NCI-H524 (cell line): ENCODE data around the gene RAC2.
A peak's percentile ranks its signal among the peaks of the same experiment; 100 is the strongest.
"Not testable (repeated sequence)": the region's sequence is repeated elsewhere in the genome, so short reads cannot be mapped to it uniquely, and the experiment has no call there.

Experiments
- DNase-seq, 2 experiments: peaks; one replicate each; lab custom pipeline; 2025; lab: John Stamatoyannopoulos, UW

Gene RAC2

GRCh38 chr22:37206118-37206840, 37.8 kb downstream of the RAC2 start:
- no peak for DNase-seq

DNA sequence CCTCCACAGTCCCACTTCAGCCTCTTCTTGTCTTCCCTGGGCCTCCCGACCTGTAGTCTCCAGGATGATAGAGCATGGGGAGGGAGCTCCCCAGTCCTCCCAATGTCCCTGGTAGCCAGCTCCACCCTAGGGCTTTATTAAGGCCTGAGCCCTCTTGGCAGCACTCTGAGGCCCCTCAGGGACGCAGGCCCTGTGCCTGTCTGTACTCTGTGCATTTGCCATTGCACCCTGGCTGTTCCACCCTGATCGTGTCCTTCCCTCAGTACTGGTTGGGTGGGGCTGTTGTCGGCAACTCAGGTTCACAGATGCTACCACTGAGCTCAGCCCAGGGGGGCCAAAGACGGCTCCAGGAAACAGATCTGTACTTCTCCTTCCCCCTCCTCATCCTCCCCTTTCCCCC, 39.0 kb downstream of the RAC2 start:
- DNase-seq, result no peak

DNA sequence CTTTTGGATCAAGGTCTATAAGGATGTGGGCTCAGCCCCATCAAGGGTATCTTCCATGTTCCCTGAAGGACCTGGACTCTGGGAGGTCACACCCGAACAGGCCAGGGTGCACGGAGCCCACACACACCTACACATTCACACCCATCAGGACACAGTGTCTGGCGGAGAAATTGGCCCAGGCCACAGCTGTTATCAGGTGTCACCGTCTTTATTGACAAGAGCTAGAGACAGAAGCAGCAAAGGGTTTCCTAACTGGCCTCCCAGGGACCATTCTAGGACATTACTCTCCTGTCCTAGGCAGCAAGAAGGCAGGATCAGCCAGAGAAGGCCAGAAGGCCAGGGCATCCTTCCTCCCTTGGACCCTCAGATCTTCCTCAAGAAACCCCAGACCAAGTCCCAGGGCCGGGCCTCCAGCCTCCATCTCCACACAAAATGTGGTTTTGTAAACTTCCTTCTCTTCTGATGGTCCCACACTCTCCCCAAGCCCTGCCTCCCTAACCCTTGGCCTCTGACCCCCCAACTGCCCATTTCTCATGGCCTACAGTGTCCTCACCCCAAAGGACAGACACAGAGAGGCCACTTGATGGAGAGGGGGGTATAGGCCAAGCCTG, 39.9 kb downstream of the RAC2 start:
- no peak for DNase-seq

DNA sequence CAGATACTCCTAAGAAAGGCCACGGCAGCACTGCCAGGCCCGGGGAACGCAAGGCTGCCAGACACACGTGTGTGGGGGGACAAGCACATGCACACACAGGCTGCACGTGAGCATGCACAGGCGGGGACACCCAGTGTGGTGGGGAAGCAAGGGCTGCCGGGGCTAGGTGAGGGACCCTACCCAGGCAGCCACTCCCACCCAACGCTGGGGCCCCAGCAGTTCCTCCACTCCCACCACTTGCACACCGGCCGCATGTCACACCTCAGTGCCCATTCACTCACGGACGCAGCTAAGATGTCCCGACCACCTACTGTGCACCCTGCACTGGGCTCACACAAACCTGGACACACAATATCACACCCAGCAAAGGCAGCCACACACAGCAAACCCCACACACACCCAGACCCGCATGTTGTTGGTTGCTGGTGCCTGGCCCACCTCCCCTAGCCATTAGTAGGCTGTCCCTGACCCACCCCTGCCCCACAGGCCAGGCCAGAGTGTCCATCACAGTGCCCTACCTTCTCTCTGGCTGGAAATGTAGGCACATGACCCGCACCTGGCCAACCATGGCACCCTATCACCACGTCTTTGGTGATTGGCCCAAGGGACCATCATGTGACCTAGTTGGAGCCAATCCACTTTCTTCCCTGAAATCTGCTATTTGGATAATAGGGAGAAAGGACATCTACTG, 40.6 kb downstream of the RAC2 start:
- DNase-seq, result no peak

GRCh38 chr22:37202716-37203115, 41.4 kb downstream of the RAC2 start:
- no peak for DNase-seq

DNA sequence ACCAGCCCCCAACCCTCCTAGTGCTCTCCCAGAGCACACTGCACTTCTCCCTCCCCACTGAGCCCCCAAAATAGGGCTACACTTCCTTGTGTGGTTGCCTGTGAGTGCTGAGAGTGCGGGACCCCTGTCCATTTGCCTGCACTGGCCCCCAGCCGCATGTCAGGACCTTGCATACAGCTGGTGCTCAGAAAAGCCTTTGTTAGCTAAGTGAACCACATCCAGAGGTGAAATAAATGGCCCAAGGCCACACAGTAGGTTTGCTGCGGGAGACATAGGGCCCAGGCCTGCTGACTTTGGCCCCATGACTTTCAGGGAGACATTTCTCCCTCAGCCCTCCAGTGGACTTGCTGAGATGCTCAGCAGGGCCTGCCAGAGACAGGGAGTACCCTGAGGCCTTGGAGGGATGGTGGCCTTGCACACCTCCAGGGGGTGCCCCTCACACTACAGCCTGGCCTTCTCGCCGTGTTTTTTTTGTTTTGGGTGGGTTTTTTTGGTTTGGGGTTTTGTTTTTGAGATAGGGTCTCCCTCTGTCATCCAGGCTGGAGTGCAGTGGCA, 42.0 kb downstream of the RAC2 start:
- no peak for DNase-seq

DNA sequence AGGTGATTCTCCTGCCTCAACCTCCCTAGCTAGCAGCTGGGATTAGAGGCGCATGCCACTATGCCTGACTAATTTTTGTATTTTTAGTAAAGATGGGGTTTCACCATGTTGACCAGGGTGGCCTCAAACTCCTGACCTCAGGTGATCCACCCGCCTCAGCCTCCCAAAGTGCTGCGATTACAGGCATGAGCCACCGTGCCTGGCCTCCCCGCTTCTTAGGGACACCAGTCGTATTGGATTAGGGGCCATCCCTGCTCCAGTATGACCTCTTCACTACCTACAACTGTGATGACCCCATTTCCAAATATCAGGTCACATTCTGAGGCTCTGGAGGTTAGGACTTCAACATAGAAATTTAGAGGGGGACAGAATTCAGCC, 42.6 kb downstream of the RAC2 start:
- DNase-seq, result not testable (repeated sequence)

DNA sequence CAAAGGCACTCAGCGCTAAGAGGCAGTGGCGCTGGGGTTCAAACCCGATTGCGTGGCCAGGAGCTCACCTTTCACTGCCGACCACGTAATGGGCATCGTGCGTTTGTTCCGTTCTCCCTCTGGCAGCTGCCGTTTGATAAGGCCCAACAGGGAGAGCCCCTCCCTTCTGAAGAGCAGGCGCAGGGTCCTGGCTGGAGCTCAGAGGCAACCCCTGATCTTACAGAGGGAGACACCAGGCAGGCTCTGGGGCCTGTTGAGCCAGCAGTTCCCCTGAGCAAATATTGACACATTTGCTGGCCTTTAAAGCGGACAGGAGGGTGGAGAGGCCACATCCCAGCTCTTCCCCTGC, 44.3 kb downstream of the RAC2 start:
- DNase-seq, result no peak

DNA sequence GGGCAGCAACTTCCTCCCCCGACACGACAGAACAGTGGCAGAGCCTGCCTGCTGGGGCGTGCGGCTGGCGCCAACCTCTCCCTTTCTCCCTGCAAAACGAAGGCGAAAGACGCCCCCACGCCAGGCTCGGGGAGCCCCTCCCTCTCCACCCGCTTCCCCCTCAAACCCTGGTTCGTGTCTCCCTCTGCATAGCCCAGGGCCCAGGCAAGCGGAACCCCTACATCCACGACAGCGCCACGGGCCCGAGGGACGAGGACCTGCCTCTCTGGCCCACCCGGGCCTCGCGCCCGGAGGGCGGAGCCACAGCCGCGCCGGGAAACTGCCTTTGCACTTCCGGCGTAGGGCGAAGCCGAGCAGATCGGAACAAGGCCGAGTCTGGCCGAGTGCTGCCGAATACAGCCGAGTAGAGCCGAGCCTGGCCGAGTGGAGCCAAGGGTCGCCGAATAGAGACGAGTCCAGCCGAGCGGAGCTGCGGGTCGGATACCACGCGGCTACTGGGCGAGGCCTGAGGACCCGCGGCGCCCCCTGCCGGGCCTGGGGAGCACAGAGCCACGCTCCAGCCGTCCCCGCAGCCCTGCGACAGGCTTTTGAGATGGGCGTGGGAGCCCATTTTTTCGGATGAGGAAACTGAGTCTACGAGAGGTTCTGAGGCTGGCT, 44.8 kb downstream of the RAC2 start:
- peak; percentile 97 to 98 for DNase-seq

DNA sequence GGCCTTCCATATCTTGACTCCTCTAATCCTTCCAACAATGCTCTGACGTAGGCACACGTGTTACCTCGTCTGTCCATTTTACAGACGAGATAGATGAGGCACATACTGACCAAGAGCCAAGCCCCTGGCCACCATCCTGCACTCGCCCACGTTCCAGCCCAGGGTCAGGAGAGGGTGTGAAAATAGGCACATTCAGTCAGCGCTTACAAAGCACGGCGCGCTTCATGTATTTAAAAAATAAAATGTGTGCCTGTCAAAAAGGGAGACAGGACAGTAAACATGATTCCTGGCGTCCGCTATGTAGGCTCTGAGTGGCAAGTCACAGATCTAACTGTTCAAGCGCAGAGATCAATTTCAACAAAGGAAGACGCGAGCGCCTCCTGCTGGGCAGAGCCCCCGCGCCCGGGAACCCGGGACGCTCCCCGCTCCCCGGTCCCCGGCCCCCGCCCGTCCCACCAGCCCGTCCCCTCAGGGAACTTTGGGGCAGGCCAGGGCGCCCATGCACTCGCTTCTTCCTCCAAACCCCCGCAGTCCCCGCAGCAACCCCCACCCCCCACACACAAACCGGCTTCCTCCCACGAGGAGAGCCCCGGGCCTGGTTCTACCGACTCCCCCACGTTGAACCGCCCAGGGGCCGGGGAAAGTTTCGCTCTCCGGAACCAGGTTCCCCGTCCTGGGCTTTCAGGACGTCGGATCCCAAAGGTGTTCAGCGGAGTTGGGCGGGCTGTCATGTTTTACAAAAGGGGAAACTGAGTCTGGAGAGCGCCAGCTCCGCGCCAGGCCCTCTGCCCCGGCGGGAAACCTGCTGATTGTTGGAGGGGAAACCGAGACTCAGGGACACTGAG, 45.6 kb downstream of the RAC2 start:
- peak; percentile 29 to 72 for DNase-seq

GRCh38 chr22:37197451-37198257, 46.4 kb downstream of the RAC2 start:
- no peak for DNase-seq

DNA sequence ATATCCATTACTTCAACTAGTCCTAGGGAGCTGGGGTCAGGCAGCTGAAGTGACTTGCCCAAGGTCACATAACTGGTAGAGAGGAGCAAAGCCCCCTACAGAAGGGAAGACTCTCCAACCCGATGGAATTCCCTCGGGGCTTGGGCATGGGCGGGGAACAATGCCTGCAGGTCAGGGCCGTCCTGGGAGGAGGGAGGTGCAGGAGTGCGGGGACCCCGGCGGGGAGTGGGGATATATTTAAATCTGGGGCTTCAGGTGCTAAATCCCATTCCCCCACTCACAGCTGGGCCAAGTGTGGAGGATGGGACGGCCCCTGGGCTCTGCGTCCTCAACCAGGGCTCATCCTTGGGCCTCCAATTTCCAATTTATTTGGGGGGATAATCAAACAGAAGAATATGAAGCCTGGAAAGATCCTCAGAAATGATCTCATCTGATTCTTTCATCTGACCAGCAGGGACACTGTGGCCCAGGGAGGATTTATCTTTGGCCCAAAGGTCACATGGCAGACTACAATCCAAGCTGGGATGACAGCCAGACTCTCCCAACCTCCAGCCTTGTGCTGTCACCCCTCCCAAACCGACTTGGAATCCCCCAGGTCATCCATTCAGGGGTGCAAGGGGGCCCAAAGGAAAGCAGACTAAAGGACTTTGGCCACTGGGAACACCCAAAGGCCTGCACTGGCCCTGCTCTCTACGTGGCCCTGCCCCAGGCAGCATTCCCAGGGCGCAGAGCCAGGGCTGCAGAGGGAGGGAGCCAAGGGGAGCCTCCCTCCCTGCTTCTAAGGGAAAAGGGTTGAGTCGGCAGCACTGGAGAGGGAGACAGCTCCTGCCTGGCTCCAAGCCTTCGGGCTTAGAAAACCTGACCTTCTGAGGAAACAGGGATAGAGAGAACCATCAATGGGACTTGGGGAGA, 47.3 kb downstream of the RAC2 start:
- DNase-seq, result no peak

- DNase-seq, result no peak
These were observed 48.1 kb downstream of the RAC2 start for GRCh38 chr22:37195921-37196320.

- DNase-seq, result peak in 1 of 2 experiments; percentile 30
These were observed 49.3 kb downstream of the RAC2 start for GRCh38 chr22:37194750-37195149.

GRCh38 chr22:37193629-37194191, 50.4 kb downstream of the RAC2 start:
- DNase-seq, result no peak

- DNase-seq, result no peak
These were observed 51.3 kb downstream of the RAC2 start for GRCh38 chr22:37192741-37193140.

GRCh38 chr22:37192204-37192603, 51.9 kb downstream of the RAC2 start:
- no peak for DNase-seq

- no peak for DNase-seq
These were observed 53.7 kb downstream of the RAC2 start for GRCh38 chr22:37190262-37190780.

DNA sequence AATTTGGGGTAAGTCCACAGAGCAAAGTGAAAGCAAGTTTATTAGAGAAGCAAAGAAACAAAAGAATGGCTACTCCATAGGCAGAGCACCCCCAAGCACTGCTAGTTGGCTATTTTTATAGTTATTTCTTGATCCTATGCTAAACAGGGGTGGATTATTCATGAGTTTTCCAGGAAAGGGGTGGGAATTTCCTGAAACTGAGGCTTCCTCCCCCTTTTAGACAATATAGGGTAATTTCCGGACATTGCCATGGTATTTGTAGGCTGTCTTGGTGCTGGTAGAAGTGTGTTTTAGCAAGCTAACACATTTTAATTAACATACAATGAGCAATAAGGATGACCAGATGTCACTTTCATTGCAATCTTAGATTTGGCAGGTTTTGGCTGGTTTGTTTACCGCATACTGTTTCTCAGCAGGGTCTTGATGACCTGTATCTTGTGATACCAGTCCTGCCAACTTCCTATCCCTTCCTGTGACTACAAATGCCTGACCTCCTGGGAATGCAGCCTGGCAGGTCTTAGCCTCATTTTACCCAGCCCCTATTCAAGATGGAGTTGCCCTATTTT, 55.1 kb downstream of the RAC2 start:
- no peak for DNase-seq
